Measurements from ENCODE around the gene MRPL40. TPM values are rescaled to one million over a fixed set of nuclear protein-coding genes. Genes with fewer than 3 reads are reported as not detected.

Gene MRPL40
- total RNA-seq, 4 donors from 2014 or later, result 7.0 to 27.2 (median 10.2) TPM

DNA sequence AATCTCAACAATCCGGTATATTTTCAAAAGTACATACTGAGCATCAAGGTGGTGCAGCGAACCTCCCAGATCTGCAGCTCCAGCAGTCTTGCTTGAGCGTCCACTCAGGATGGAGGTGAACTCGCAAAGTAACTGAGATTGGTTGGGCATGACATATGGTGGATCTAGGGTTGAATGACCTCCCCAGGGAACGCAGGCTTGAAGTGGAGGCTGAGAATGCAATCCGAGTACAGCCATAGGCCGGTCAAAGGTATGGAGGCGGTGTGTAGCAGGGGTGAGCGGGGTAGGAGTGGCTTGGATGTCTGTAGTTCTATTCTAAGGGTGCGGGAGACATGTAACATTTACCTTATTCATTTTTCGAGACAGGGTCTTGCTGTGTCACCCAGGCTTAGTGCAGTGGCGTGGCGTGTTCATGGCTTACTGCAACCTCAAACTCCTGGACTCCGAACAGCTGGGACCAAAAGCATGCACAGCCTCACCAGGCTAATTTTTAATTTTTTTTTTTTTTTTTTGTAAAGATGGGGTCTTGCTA, 15.8 kb downstream of the MRPL40 start:
- Histone ChIP-seq H3K27me3 (no peaks in the 10 kb centered on the region), H3K4me1 (peaks cover 0 to 26% (median 6%) of the 10 kb centered on the region in 4 donors), H3K36me3 (peaks cover 0 to 34% (median 0%) of the 10 kb centered on the region in 3 donors), H3K4me3 (peak overlapping the region; percentile 73 to 98 (median 80)), H3K9me3 (no peaks in the 10 kb centered on the region), H3K27ac (peak overlapping the region; percentile 92 to 100 (median 95))
- DNase-seq, result peak; percentile 55 to 77 (median 75)
- TF ChIP-seq, protein P1, sequence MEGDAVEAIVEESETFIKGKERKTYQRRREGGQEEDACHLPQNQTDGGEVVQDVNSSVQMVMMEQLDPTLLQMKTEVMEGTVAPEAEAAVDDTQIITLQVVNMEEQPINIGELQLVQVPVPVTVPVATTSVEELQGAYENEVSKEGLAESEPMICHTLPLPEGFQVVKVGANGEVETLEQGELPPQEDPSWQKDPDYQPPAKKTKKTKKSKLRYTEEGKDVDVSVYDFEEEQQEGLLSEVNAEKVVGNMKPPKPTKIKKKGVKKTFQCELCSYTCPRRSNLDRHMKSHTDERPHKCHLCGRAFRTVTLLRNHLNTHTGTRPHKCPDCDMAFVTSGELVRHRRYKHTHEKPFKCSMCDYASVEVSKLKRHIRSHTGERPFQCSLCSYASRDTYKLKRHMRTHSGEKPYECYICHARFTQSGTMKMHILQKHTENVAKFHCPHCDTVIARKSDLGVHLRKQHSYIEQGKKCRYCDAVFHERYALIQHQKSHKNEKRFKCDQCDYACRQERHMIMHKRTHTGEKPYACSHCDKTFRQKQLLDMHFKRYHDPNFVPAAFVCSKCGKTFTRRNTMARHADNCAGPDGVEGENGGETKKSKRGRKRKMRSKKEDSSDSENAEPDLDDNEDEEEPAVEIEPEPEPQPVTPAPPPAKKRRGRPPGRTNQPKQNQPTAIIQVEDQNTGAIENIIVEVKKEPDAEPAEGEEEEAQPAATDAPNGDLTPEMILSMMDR (IDR thresholded peaks at IDR 0.05), result no peak

DNA sequence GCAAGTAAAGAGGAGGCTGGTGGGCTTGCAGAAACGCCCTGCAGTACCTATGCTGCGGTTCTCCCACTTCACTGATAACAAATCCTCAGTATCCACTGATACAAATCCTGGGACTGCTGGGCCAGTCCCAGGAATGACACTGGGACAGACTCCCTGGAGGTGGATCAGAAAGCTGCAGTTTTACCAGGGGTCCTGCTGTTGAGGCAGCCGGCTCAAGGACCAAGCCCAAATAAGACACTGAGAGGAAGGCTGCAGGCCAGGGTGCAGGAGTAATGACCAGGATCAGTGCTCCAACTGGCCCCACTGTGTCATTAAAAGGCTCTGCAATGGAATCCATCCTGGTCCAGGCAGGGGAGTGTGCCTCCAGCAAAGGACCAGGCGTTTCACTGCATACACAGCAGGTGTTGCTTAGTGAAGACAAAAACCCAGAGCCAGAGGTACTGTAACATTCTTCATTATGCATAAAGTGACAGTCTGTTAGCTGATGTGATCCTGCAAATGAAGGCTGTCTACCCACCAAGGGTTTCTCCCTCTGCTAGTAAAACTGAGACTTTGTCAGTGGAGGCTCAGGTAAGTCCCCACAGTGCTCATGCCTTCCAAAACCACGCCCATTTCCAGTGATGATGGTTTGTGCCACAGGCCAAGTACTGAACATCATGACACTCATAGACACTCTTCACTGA, 16.5 kb downstream of the MRPL40 start:
- Histone ChIP-seq H3K36me3 (peaks cover 0 to 35% (median 0%) of the 10 kb centered on the region in 3 donors), H3K4me1 (peaks cover 0 to 26% (median 6%) of the 10 kb centered on the region in 4 donors), H3K27me3 (no peaks in the 10 kb centered on the region), H3K4me3 (peak overlapping the region in 1 of 4 donors; percentile 73), H3K27ac (peak overlapping the region in 2 of 4 donors; percentile 94 to 96), H3K9me3 (no peaks in the 10 kb centered on the region)
- no peak for DNase-seq
- TF ChIP-seq, protein P1 (IDR thresholded peaks at IDR 0.05), result no peak

DNA sequence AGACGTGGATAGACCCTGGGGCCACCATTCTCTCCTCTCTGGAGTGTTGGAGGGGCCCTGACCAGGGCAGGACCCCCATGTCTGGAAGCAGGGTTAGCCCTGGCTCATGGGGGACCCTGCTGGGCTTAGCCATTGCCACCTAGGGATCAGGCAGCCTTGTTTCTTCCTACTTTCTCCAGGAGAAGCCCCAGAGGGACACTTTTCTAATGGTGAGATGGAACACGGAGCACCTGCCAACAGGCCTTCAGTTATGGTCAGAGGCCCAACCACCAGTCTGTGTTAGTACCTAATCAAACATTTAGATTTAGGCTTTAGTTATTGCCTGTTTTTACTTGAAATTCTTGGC, 17.1 kb downstream of the MRPL40 start:
- Histone ChIP-seq H3K4me3 (no peak overlapping the region), H3K27me3 (no peaks in the 10 kb centered on the region), H3K27ac (no peak overlapping the region), H3K4me1 (peaks cover 0 to 26% (median 6%) of the 10 kb centered on the region in 4 donors), H3K36me3 (peaks cover 0 to 35% (median 0%) of the 10 kb centered on the region in 3 donors), H3K9me3 (no peaks in the 10 kb centered on the region)
- TF ChIP-seq, protein P1 (IDR thresholded peaks at IDR 0.05), result no peak
- TF ChIP-seq POLR2A (IDR thresholded peaks at IDR 0.05), result no peak
- DNase-seq, result no peak

DNA sequence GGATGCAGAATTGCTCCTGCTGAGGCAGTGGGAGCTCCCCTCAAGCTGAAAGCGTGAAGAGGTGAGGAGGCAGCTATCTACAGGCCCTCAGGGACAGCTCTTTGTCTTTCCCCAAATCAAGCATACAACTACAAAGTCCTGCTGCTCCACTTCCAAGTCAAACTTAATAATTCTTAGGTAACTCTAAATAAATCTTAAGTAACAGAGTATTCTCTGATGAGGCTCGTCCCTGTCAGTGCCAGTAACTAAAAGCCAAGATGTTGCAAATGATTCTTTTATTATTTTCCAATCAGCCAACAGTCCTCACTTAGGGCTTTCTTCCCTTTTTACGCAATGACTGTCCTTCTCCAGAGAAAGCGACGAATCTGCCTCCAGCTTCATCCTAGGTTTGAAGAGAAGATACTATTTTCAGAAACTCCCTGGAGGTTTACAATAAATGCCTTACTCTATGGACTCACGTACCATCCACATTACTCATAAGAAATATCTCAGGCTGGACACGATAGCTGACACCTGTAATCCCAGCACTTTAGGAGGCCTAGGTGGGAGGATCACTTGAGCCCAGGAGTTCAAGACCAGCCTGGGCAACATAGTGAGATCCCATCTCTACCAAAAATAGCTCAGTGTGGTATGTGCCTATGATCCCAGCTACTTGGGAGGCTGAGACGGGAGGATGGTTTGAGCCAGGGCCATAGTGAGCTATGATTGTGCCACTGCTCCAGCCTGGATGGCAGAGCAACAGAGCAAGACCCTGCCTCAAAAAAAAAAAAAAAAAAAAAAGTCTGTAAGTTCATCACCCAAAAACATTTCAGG, 18.2 kb downstream of the MRPL40 start:
- peaks cover 0 to 46% (median 0%) of the 10 kb centered on the region in 3 donors for H3K36me3 ChIP-seq
- DNase-seq, result no peak
- peaks cover 0 to 23% (median 6%) of the 10 kb centered on the region in 4 donors for H3K4me1 ChIP-seq
- H3K9me3 ChIP-seq, result no peaks in the 10 kb centered on the region
- H3K27me3 ChIP-seq, result no peaks in the 10 kb centered on the region
- H3K27ac ChIP-seq, result no peak overlapping the region
- H3K4me3 ChIP-seq, result no peak overlapping the region
- TF ChIP-seq, protein P1 (IDR thresholded peaks at IDR 0.05), result no peak
- no peak for TF ChIP-seq POLR2A (IDR thresholded peaks at IDR 0.05)

DNA sequence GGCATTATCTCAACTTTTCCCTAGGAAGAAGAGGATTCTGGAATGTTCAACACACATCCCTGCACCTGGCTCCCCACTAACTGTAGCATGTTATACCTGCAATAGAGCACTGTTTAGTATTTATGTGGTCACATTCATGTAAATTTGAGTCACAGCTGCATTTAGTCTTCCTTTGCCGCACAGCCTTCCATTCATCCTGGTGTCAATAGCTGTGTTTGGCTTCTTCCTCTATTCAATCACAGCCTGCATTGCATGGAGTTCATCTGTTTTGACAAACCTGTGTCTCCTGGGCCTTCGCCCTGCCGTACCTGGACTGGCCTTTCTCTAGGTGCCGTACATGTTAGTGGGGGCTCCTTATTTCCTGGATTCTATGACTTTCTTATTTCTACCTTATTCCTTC, 19.2 kb downstream of the MRPL40 start:
- peaks cover 0 to 13% (median 3%) of the 10 kb centered on the region in 4 donors for H3K4me1 ChIP-seq
- H3K36me3 ChIP-seq, result peaks cover 0 to 56% (median 0%) of the 10 kb centered on the region in 3 donors
- TF ChIP-seq, protein P1 (IDR thresholded peaks at IDR 0.05), result no peak
- TF ChIP-seq POLR2A (IDR thresholded peaks at IDR 0.05), result no peak
- no peak for DNase-seq
- no peak overlapping the region for H3K4me3 ChIP-seq
- H3K27ac ChIP-seq, result no peak overlapping the region
- H3K27me3 ChIP-seq, result no peaks in the 10 kb centered on the region
- no peaks in the 10 kb centered on the region for H3K9me3 ChIP-seq
